NOMO-1 (cell line): Measurements from ENCODE around the gene PRKD1.

Experiments used
- DNase-seq, 2 experiments: peaks; one replicate each; lab custom pipeline; 2025; ENCODE audit not compliant: unreplicated experiment in 2 of 2; lab: John Stamatoyannopoulos, UW

Gene PRKD1

DNA sequence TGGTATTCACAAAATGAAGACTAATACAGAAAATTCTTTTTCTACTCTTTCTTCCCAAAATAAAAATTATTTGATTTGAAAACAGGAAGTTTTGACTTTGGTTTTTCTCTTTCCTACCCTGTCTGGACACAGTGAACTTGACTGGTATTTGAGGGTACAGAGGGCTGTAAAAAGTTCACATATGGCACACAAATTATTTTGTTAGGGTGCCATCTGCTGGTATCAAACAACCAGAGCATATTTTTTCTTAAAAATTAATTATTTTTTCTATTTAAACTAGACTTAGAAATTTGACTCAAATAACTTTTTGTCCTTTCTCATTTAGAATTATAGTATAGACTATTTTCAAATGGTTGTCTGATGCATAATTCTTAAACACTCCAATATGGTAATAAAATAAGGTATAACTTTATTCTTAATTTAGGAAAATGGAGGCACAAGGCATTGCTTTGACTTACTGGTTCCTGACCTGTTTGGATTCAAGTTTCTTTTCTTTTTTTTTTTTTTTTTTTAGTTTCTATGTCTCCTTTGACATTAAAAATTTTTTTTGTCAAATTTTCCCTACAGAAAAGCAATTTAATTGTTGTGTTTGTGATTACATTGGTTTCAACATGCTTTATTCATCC is 390.6 kb downstream of the PRKD1 start:
- peak in 1 of 2 experiments; percentile 1 for DNase-seq

DNA sequence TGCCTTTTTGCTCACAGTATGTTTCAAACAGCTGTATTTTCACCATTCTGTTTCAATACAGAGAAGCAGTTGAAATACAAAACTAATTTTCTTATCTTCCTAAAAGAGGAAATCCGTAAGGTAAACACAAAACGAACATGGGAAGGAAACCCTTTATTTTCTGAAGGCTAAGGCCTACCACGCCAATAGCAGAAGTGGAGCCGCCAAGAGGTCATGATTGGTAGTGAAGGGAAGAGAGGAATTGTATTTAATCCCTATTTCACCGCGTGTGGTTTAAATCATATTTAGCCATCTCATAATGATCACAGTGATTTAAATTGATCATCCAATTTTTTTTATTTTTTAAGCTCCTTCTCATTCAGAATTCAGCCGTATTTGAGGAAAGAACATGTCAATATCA is 398.2 kb downstream of the PRKD1 start:
- DNase-seq = no peak

DNA sequence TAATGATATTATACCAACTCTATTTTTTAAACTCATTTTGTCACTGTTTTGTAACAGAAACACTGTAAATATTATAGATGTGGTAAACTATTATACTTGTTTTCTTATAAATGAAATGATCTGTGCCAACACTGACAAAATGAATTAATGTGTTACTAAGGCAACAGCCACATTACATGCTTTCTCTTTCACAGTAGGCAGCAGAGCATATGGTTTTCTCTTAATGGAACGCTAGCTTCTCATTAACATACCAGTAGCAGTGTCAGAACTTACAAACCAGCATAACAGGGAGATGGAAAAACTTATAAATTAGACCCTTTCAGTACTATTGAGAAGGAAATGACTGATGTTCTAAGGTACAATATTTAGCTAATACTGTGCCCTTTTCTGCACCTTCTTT is 398.8 kb downstream of the PRKD1 start:
- DNase-seq = no peak

DNA sequence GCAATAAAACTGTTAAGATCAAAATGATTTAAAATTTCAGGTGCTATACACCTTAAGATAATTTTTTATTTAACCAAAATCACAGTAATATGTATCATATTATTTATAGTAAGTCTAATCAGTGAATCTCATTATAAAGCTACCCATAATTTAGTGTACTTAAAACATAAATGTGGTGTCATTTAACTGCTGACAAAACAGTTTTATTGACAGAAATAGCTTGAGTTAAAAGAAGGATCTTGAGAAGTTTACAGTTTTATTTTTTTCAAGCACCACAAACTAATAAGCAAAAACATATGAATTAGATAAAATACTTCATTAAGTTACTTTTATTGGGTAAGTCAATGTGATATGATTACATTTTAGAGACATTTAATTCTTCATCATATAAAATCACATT is 400.4 kb downstream of the PRKD1 start:
- DNase-seq = no peak
